Ascending aorta (tissue), 2 donors: ENCODE results near the gene INSC. TPM values are rescaled to one million over a fixed set of nuclear protein-coding genes. Genes with fewer than 3 reads are reported as not detected.

Experiments used
- DNase-seq, 2 donors: peaks; one replicate each; pipeline ENCODE4 v3.0.0-alpha.2; 2019; ENCODE audit warnings: low spot score in 2 of 2
- H3K27ac ChIP-seq, 2 donors: fragments of 200-600 bp; sonication (generic); one replicate each; pipeline ENCODE4 v1.5.1; 2016 to 2017; ENCODE audit warnings: mild to moderate bottlenecking in 1 of 2
- H3K27me3 ChIP-seq: fragments of 200-600 bp; sonication (generic); one replicate; pipeline ENCODE4 v1.5.1; 2017
- H3K36me3 ChIP-seq, 2 donors: fragments of 200-600 bp; sonication (generic); one replicate each; pipeline ENCODE4 v1.5.1; 2016
- H3K4me1 ChIP-seq, 2 donors: fragments of 200-600 bp; sonication (generic); one replicate each; pipeline ENCODE4 v1.5.1; 2016 to 2017; ENCODE audit warnings: mild to moderate bottlenecking in 1 of 2
- H3K4me3 ChIP-seq, 2 donors: fragments of 200-600 bp; sonication (generic); one replicate each; pipeline ENCODE4 v1.5.1; 2016 to 2017; ENCODE audit warnings: mild to moderate bottlenecking in 1 of 2
- H3K9me3 ChIP-seq, 2 donors: fragments of 200-600 bp; sonication (generic); one replicate each; pipeline ENCODE4 v1.5.1; 2016
- CTCF ChIP-seq, 3 experiments: fragments of 200-600 bp in 2 of 3; fragments of 450-650 bp in 1 of 3; sonication (generic) in 2 of 3; IDR thresholded peaks; one replicate each; pipeline ENCODE4 v1.5.1; 2016 to 2019; ENCODE audit warnings: antibody characterized with exemption in 3 of 3, mild to moderate bottlenecking in 1 of 3, moderate library complexity in 1 of 3
- intact Hi-C: fragments of 100-400 bp; cut with DNase I; formaldehyde crosslinking; loops from one replicate; pipeline ENCODE4 v1.15.1; 2023
- total RNA-seq: library from RNA; depleted of rRNA; stranded (reverse); fragments of >200 nt; gene quantifications from one replicate; pipeline ENCODE4 v1.1.0, GENCODE V29; 2016

Gene INSC
- total RNA-seq, 1 donor from 2014 or later = not detected

GRCh38 chr11:15139096-15139770 is 24.5 kb downstream of the INSC start:
- H3K27me3 ChIP-seq = no peaks in the 10 kb centered on the region
- no peaks in the 10 kb centered on the region for H3K9me3 ChIP-seq
- no peaks in the 10 kb centered on the region for H3K36me3 ChIP-seq
- H3K27ac ChIP-seq = peak overlapping the region in 1 of 2 donors; percentile 28
- no peak for DNase-seq
- TF ChIP-seq CTCF (IDR thresholded peaks at IDR 0.05) = no peak
- peaks cover 0 to 2% of the 10 kb centered on the region in 2 donors for H3K4me1 ChIP-seq
- intact Hi-C loops = no loop called here
- H3K4me3 ChIP-seq = no peak overlapping the region

GRCh38 chr11:15139958-15140659 is 25.4 kb downstream of the INSC start:
- intact Hi-C loops = no loop called here
- Histone ChIP-seq H3K4me3 (no peak overlapping the region), H3K27me3 (no peaks in the 10 kb centered on the region), H3K4me1 (peaks cover 0 to 2% of the 10 kb centered on the region in 2 donors), H3K36me3 (no peaks in the 10 kb centered on the region), H3K9me3 (no peaks in the 10 kb centered on the region), H3K27ac (no peak overlapping the region)
- TF ChIP-seq CTCF (IDR thresholded peaks at IDR 0.05) = no peak
- DNase-seq = no peak

- no peak for DNase-seq
- Histone ChIP-seq H3K4me1 (peaks cover 0 to 2% of the 10 kb centered on the region in 2 donors), H3K36me3 (no peaks in the 10 kb centered on the region), H3K9me3 (no peaks in the 10 kb centered on the region), H3K4me3 (no peak overlapping the region), H3K27ac (no peak overlapping the region), H3K27me3 (no peaks in the 10 kb centered on the region)
- intact Hi-C loops = no loop called here
- TF ChIP-seq CTCF (IDR thresholded peaks at IDR 0.05) = no peak
Observed at GRCh38 chr11:15141381-15141780, 26.7 kb downstream of the INSC start.

- Histone ChIP-seq H3K9me3 (no peaks in the 10 kb centered on the region), H3K4me1 (peaks cover 0 to 2% of the 10 kb centered on the region in 2 donors), H3K27me3 (no peaks in the 10 kb centered on the region), H3K4me3 (no peak overlapping the region), H3K27ac (no peak overlapping the region), H3K36me3 (no peaks in the 10 kb centered on the region)
- DNase-seq = no peak
- intact Hi-C loops = no loop called here
- no peak for TF ChIP-seq CTCF (IDR thresholded peaks at IDR 0.05)
Observed at GRCh38 chr11:15142838-15143237, 28.1 kb downstream of the INSC start.

- Histone ChIP-seq H3K9me3 (no peaks in the 10 kb centered on the region), H3K27ac (no peak overlapping the region), H3K36me3 (no peaks in the 10 kb centered on the region), H3K4me1 (peaks cover 0 to 2% of the 10 kb centered on the region in 2 donors), H3K4me3 (no peak overlapping the region), H3K27me3 (no peaks in the 10 kb centered on the region)
- TF ChIP-seq CTCF (IDR thresholded peaks at IDR 0.05) = no peak
- intact Hi-C loops = no loop called here
- no peak for DNase-seq
Observed at GRCh38 chr11:15143855-15144254, 29.1 kb downstream of the INSC start.
